Measurements from ENCODE around the gene RFWD3. TPM values are rescaled to one million over a fixed set of nuclear protein-coding genes. Genes with fewer than 3 reads are reported as not detected.

RFWD3 gene, protein sequence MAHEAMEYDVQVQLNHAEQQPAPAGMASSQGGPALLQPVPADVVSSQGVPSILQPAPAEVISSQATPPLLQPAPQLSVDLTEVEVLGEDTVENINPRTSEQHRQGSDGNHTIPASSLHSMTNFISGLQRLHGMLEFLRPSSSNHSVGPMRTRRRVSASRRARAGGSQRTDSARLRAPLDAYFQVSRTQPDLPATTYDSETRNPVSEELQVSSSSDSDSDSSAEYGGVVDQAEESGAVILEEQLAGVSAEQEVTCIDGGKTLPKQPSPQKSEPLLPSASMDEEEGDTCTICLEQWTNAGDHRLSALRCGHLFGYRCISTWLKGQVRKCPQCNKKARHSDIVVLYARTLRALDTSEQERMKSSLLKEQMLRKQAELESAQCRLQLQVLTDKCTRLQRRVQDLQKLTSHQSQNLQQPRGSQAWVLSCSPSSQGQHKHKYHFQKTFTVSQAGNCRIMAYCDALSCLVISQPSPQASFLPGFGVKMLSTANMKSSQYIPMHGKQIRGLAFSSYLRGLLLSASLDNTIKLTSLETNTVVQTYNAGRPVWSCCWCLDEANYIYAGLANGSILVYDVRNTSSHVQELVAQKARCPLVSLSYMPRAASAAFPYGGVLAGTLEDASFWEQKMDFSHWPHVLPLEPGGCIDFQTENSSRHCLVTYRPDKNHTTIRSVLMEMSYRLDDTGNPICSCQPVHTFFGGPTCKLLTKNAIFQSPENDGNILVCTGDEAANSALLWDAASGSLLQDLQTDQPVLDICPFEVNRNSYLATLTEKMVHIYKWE
- total RNA-seq (2016; rRNA removed; fragmentation: Illumina TruSeq; extraction: Trizol) = 62.6 and 87.6 TPM in 2 replicates
- 19.3 and 20.6 TPM in 2 replicates for total RNA-seq (2016; cell fraction: cytosol; rRNA removed; fragmentation: Illumina TruSeq; extraction: Trizol; ENCODE audit: low read depth)
- total RNA-seq (2016; cell fraction: insoluble cytoplasmic fraction; rRNA removed; fragmentation: Illumina TruSeq; extraction: Trizol) = 60.6 and 87.5 TPM in 2 replicates
- 41.5 and 48.1 TPM in 2 replicates for total RNA-seq (2016; cell fraction: membrane; rRNA removed; fragmentation: Illumina TruSeq; extraction: Trizol)
- 46.9 and 59.2 TPM in 2 replicates for total RNA-seq (2016; cell fraction: nucleus; rRNA removed; fragmentation: Illumina TruSeq; extraction: Trizol)
- polyA plus RNA-seq (2011; rRNA removed) = 21.3 and 23.4 TPM in 2 replicates
- 16.2 and 18.8 TPM in 2 replicates for polyA plus RNA-seq (2011; cell fraction: cytosol; rRNA removed)
- polyA plus RNA-seq (2011; cell fraction: nucleus; rRNA removed) = 18.6 and 22.2 TPM in 2 replicates
- polyA plus RNA-seq (2012) = 14.4 and 18.7 TPM in 2 replicates
- polyA plus RNA-seq (2016; cell fraction: cytosol; fragmentation: Illumina TruSeq; extraction: Trizol; ENCODE audit: low read depth) = 3.8 and 4.2 TPM in 2 replicates
- polyA plus RNA-seq (2016; cell fraction: insoluble cytoplasmic fraction; fragmentation: Illumina TruSeq; extraction: Trizol; ENCODE audit: low read depth) = 57.4 and 60.0 TPM in 2 replicates
- 12.4 and 12.8 TPM in 2 replicates for polyA plus RNA-seq (2016; cell fraction: membrane; fragmentation: Illumina TruSeq; extraction: Trizol; ENCODE audit: low read depth)
- 42.1 and 46.7 TPM in 2 replicates for polyA plus RNA-seq (2016; cell fraction: nucleus; fragmentation: Illumina TruSeq; extraction: Trizol; ENCODE audit: insufficient read depth, low read depth)
- 98.9 and 270 TPM in 2 replicates for polyA minus RNA-seq (2011; rRNA and poly(A)+ RNA removed; ENCODE audit: low replicate concordance)
- 21.9 and 24.1 TPM in 2 replicates for polyA minus RNA-seq (2011; cell fraction: cytosol; rRNA and poly(A)+ RNA removed)
- polyA minus RNA-seq (2011; cell fraction: nucleus; rRNA and poly(A)+ RNA removed) = 55.6 and 62.2 TPM in 2 replicates
- Bru-seq, nascent RNA = percentile 85 among the genes with signal in this experiment
- percentile 81 among the genes with signal in this experiment for BruChase-seq, experiment 1, labeled RNA remaining after a 6-hour chase
- BruChase-seq, experiment 2, labeled RNA remaining after a 2-hour chase = percentile 87 among the genes with signal in this experiment
- long read RNA-seq, experiment 1, full-length matches to known transcripts = 3 of 10 reads
- long read RNA-seq, experiment 1, partial matches to known transcripts = 1 of 10 reads
- long read RNA-seq, experiment 1, other reads (novel, unspliced or antisense) = 6 of 10 reads
- long read RNA-seq, experiment 2, full-length matches to known transcripts = 16 of 52 reads
- long read RNA-seq, experiment 2, partial matches to known transcripts = 3 of 52 reads
- long read RNA-seq, experiment 2, other reads (novel, unspliced or antisense) = 33 of 52 reads

DNA sequence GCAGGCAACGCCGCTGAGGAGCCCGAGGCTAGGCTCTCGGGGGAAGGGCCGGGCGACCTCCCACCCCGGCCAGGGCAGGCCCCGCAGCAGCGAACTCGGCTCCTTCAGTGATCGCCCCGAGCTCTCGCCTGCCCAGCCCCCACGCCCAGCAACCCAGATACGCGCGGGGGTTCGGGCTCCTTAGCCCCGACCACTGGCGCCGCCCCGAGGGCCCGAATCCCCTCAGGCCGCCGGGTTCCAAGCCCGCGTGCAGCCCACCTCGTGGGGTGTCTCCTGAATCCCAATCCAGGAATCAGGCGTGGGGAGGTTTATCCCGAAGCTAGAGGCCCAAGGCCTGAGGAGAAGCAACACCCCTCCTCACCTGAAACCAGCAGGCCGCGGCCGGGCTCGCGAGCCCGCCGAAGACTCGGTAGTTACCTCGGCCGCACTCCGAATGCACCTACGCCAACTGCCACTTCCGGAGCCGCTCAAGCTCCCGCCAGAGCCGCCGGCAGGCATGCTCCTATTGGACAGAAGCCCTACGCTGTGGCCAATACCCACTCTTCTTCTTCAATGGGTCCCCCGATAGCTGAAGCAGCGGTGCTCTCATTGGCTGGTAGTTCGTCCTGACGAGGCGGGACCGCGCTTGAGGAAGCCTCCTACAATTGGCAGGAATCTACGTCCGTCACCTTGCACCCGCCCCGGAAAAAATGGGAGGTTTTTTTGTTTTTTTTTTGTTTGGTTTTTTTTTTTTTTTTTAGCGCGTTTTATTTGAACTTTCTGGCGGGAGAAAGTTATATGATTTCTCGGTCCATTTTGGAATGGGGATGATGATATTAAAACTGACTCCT, at the start of gene RFWD3:
RFWD3 (minus strand) TSS at position 453 of the 830 bp plus-strand sequence. CDS start 5,428 bp downstream, outside the sequence.
- H3K79me2 ChIP-seq (ENCODE audit: insufficient read depth, low read length) = peaks cover 46% of the 10 kb centered on the region
- peaks cover 9 to 25% of the 10 kb centered on the region in 2 experiments; a peak in 4 of 5 replicates for H3K36me3 ChIP-seq (replicated peaks in 1 of 2; ENCODE audit: control insufficient read depth in 1 of 2, insufficient read depth in 2 of 2, low read length in 2 of 2)
- ChIA-PET CTCF (ENCODE audit: low intra/inter-chr PET ratio, low total read pairs) (no interaction called here), POLR2A (interaction anchor here (0.6 to 2.9 kb wide), 13 partner anchors 8 to 328 kb away, joined by 3 to 22 read pairs (median 4); partner anchors contain the start of genes GLG1 and MLKL)
- H3K9ac ChIP-seq (ENCODE audit: insufficient read depth, low read depth, low read length) = peak within 1 kb of the TSS; percentile 95
- H3K27me3 ChIP-seq (ENCODE audit: control insufficient read depth in 1 of 2, insufficient read depth in 2 of 2, low read length in 2 of 2) = no peaks in the 10 kb centered on the region
- in situ Hi-C loops (cut with HindIII; ENCODE audit: extremely low pct_ligation_motif_present, low pct_unique_long_range_greater_than_20kb) = no loop called here
- intact Hi-C loops (cut with micrococcal nuclease; ENCODE audit: unreplicated experiment) = loop anchor here (5.0 kb wide), 1 partner anchor 41 kb away; no protein-coding TSS in a partner anchor
- peak; percentile 100 for ATAC-seq
- DNase-seq (ENCODE audit: low spot score) = peak; percentile 99
- WGBS (ENCODE audit: low lambda C conversion rate) = under 1% methylated on average over 50 of the region's 63 CpGs
- H2AFZ ChIP-seq (ENCODE audit: low read length) = peak within 1 kb of the TSS; percentile 92
- TSS peak; percentile 69 for BruUV-seq (replicated peaks)
- H3K4me1 ChIP-seq (ENCODE audit: insufficient read depth, low read length) = peaks cover 52% of the 10 kb centered on the region
- FAIRE-seq = peak; percentile 85
- peak within 1 kb of the TSS; percentile 81 to 98 (median 90) for H3K4me3 ChIP-seq (replicated peaks in 1 of 3; ENCODE audit: insufficient read depth in 1 of 3, low read depth in 2 of 3, low read length in 3 of 3)
- peak within 1 kb of the TSS; percentile 90 for H3K27ac ChIP-seq (ENCODE audit: extremely low read length, insufficient read depth, low read length)
- H4K20me1 ChIP-seq (ENCODE audit: insufficient read depth, low read length) = no peaks in the 10 kb centered on the region
- H3K9me3 ChIP-seq (ENCODE audit: low read length) = no peaks in the 10 kb centered on the region
- H3K4me2 ChIP-seq (ENCODE audit: low read depth, low read length) = peak within 1 kb of the TSS; percentile 82
- no peak for TF ChIP-seq ZNF747 (CRISPR knock-in tag; IDR thresholded peaks at IDR 0.05; ENCODE audit: borderline replicate concordance)
- TF ChIP-seq ZNF674 (CRISPR knock-in tag; IDR thresholded peaks at IDR 0.05; ENCODE audit: low read depth) = 0 out of 2 replicates have a peak, but pooled peaks have one; percentile 52
- TF ChIP-seq, protein P1, sequence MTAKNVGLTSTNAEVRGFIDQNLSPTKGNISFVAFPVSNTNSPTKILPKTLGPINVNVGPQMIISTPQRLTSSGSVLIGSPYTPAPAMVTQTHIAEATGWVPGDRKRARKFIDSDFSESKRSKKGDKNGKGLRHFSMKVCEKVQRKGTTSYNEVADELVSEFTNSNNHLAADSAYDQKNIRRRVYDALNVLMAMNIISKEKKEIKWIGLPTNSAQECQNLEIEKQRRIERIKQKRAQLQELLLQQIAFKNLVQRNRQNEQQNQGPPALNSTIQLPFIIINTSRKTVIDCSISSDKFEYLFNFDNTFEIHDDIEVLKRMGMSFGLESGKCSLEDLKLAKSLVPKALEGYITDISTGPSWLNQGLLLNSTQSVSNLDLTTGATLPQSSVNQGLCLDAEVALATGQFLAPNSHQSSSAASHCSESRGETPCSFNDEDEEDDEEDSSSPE (CRISPR knock-in tag; IDR thresholded peaks at IDR 0.05) = peak; percentile 98
- peak; percentile 93 for TF ChIP-seq DMAP1 (CRISPR knock-in tag; IDR thresholded peaks at IDR 0.05)
- TF ChIP-seq, protein P2, sequence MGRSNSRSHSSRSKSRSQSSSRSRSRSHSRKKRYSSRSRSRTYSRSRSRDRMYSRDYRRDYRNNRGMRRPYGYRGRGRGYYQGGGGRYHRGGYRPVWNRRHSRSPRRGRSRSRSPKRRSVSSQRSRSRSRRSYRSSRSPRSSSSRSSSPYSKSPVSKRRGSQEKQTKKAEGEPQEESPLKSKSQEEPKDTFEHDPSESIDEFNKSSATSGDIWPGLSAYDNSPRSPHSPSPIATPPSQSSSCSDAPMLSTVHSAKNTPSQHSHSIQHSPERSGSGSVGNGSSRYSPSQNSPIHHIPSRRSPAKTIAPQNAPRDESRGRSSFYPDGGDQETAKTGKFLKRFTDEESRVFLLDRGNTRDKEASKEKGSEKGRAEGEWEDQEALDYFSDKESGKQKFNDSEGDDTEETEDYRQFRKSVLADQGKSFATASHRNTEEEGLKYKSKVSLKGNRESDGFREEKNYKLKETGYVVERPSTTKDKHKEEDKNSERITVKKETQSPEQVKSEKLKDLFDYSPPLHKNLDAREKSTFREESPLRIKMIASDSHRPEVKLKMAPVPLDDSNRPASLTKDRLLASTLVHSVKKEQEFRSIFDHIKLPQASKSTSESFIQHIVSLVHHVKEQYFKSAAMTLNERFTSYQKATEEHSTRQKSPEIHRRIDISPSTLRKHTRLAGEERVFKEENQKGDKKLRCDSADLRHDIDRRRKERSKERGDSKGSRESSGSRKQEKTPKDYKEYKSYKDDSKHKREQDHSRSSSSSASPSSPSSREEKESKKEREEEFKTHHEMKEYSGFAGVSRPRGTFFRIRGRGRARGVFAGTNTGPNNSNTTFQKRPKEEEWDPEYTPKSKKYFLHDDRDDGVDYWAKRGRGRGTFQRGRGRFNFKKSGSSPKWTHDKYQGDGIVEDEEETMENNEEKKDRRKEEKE (IDR thresholded peaks at IDR 0.05) = no peak
- peak; percentile 80; the same call in 1 of the 2 replicates for TF ChIP-seq CHCHD3 (CRISPR knock-in tag; IDR thresholded peaks at IDR 0.05)
- peak; percentile 93; the same call in 1 of the 2 replicates for TF ChIP-seq ZNF556 (CRISPR knock-in tag; IDR thresholded peaks at IDR 0.05; ENCODE audit: borderline replicate concordance)
- TF ChIP-seq DR1 (CRISPR knock-in tag; IDR thresholded peaks at IDR 0.05) = peak; percentile 74
- peak; percentile 82 for TF ChIP-seq ZNF879 (CRISPR knock-in tag; IDR thresholded peaks at IDR 0.05)

Data from HepG2 (cell line).